SK-N-MC (cell line): ENCODE results near the gene RANBP3.

Experiments
- EZH2 ChIP-seq: fragments of 200-600 bp; sonication (generic); IDR thresholded peaks from one replicate; pipeline ENCODE4 v1.6.1; 2017; ENCODE audit warnings: antibody characterized with exemption
- POLR2AphosphoS5 ChIP-seq: IDR thresholded peaks from 2 replicates; pipeline ENCODE4 v1.6.1; 2012; ENCODE audit warnings: mild to moderate bottlenecking, low read depth, low read length, borderline replicate concordance

- TF ChIP-seq POLR2AphosphoS5 (no peak), EZH2 (no peak)
These were observed 42.3 kb downstream of the RANBP3 start for GRCh38 chr19:5935473-5936291.
